Large intestine (tissue), 3 donors: Measurements from ENCODE around the gene TSC1. TPM values are rescaled to one million over a fixed set of nuclear protein-coding genes. Genes with fewer than 3 reads are reported as not detected.
"Not testable (repeated sequence)": the region's sequence is repeated elsewhere in the genome, so short reads cannot be mapped to it uniquely, and the experiment has no call there.

Experiments used
- DNase-seq, 2 donors: peaks; one replicate each; pipeline versions ENCODE4 v3.0.0 to v3.0.0-alpha.2; 2013
- H3K27ac ChIP-seq: one replicate; pipeline ENCODE4 v1.5.1; 2013; ENCODE audit warnings: low read length
- H3K27me3 ChIP-seq: 2 replicates; pipeline ENCODE4 v1.6.1; 2013; ENCODE audit warnings: low read length; ENCODE audit not compliant: control insufficient read depth, insufficient read depth
- H3K36me3 ChIP-seq: 2 replicates; pipeline ENCODE4 v1.6.1; 2013; ENCODE audit warnings: low read length; ENCODE audit not compliant: control insufficient read depth, insufficient read depth
- H3K4me1 ChIP-seq: one replicate; pipeline ENCODE4 v1.6.1; 2013; ENCODE audit warnings: low read length; ENCODE audit not compliant: control insufficient read depth, insufficient read depth
- H3K4me3 ChIP-seq: one replicate; pipeline ENCODE4 v1.5.1; 2013; ENCODE audit warnings: low read length
- H3K9me3 ChIP-seq: one replicate; pipeline ENCODE4 v1.6.1; 2013; ENCODE audit warnings: mild to moderate bottlenecking, low read depth, low read length, moderate library complexity; ENCODE audit not compliant: control insufficient read depth
- WGBS: methylation state at CpG from one replicate; pipeline ENCODE4 v1.1.5; 2013; ENCODE audit warnings: low lambda C conversion rate; ENCODE audit not compliant: insufficient coverage; 5-methylcytosine and 5-hydroxymethylcytosine counted together
- polyA plus RNA-seq: library from polyadenylated mRNA; unstranded; fragments of 120-200 nt; gene quantifications from one replicate; pipeline ENCODE4 v1.2.1, GENCODE V29; 2013

The TSC1 gene
- polyA plus RNA-seq, 1 donor: 45.6 TPM

DNA sequence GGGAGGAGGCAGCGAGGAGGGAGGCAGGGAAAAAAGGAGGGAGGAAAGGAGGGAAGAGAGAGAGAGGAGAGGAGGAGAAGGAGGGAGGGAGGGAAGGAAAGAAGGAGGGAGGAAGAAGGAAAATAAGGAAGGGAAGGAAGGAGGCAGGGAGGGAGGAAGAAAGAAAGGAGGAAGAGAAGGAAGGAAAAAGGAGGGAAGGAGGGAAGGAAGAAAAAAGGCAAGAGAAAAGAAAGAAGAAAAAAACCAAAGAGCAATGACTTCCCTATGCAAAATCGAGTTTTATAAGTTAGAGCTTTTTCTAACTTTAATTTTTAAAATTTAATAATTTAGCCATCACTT is 33.7 kb upstream of the TSC1 start:
- Histone ChIP-seq H3K4me3 (no peak overlapping the region), H3K27me3 (peaks cover 9% of the 10 kb centered on the region), H3K27ac (no peak overlapping the region), H3K36me3 (no peaks in the 10 kb centered on the region), H3K4me1 (peaks cover 36% of the 10 kb centered on the region), H3K9me3 (no peaks in the 10 kb centered on the region)
- no peak for DNase-seq
- WGBS: 10% methylated on average over 2 of the region's 2 CpGs

DNA sequence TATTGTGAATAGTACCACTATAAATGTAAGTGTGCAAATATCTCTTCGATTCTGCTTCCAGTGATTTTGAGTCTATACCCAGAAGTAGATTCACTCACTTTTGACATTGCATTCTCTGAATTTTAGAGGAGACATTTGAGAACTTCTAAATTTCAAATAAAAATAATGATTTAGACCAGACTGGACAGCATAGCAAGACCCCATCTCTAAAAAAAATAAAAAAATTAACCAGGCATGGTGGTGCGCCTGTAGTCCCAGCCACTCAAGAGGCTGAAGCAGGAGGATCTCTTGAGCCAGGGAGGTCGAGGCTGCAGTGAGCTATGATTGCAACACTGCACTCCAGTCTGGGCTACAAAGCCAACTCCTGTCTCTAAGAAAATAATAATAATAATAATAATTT is 32.2 kb upstream of the TSC1 start:
- no peak for DNase-seq
- Histone ChIP-seq H3K9me3 (no peaks in the 10 kb centered on the region), H3K4me1 (peaks cover 27% of the 10 kb centered on the region), H3K4me3 (no peak overlapping the region), H3K27me3 (peaks cover 9% of the 10 kb centered on the region), H3K27ac (no peak overlapping the region), H3K36me3 (no peaks in the 10 kb centered on the region)
- WGBS: no CpG with 5 or more reads among the region's 3 CpGs

DNA sequence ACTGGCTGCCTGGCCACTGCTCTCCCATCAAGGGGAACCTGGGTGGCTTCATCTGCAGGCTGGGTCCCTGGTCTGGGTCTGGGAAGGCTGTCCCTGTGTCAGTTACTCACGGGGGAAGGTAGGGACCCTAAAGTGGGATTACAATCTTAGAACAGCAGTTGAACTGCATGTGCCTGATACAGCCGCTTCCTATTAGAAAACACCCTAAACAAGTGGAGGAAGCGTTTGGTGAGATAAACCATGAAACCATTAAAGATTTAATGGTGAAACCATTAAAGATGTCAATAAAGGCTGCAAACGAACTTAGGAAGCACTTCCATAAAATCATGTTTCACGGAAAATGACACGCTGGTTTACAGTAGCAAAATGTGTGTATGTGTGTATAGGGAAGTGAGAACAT is 31.5 kb upstream of the TSC1 start:
- peaks cover 9% of the 10 kb centered on the region for H3K27me3 ChIP-seq
- no peak overlapping the region for H3K4me3 ChIP-seq
- H3K4me1 ChIP-seq: peaks cover 32% of the 10 kb centered on the region
- DNase-seq: no peak
- no peak overlapping the region for H3K27ac ChIP-seq
- H3K36me3 ChIP-seq: no peaks in the 10 kb centered on the region
- H3K9me3 ChIP-seq: no peaks in the 10 kb centered on the region
- 79% methylated on average over 3 of the region's 6 CpGs for WGBS

DNA sequence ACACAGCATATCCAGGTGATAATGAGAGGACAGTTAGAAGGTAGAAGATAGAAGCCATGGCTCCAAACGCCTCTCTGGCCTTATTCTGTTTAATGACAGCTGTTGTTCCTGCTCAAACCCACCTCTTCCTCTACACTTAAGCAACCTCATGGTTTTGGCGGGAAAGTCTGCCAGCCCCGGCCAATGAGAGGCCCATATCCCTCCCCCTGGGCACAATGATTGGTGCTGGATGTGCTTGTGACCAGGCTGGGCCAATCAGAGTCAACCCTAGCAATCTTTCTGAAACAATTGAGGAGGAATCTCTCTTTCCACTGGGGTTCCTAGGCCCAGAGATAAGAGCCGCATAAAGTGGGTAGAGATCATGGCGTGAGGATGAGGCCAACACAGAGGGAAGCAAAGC is 29.3 kb upstream of the TSC1 start:
- no peak overlapping the region for H3K27ac ChIP-seq
- H3K4me3 ChIP-seq: no peak overlapping the region
- no peaks in the 10 kb centered on the region for H3K36me3 ChIP-seq
- H3K27me3 ChIP-seq: peaks cover 4% of the 10 kb centered on the region
- WGBS: no CpG with 5 or more reads among the region's 5 CpGs
- H3K4me1 ChIP-seq: peaks cover 37% of the 10 kb centered on the region
- no peaks in the 10 kb centered on the region for H3K9me3 ChIP-seq
- no peak for DNase-seq

DNA sequence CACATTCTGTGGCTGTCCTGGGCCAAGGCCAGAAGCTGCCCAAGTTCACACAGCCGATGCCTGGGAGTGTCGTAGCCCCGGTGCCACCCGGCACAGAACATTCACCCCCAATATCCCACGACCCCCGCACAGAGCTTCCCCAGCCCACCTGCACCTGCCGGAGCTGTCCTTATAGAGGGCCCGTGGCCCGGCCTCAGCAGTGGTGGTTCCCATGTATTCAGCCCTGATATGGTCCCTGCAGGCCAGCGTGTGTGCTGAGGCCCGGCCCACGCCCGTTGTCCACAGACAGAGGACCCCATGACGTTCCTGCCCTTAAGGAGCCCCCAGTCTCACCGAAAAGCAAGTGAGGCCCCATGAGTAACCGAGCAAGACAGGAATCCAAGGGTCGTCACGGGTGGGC is 28.8 kb upstream of the TSC1 start:
- Histone ChIP-seq H3K36me3 (no peaks in the 10 kb centered on the region), H3K4me3 (no peak overlapping the region), H3K9me3 (no peaks in the 10 kb centered on the region), H3K27me3 (no peaks in the 10 kb centered on the region), H3K27ac (no peak overlapping the region), H3K4me1 (peaks cover 33% of the 10 kb centered on the region)
- DNase-seq: no peak
- WGBS: no CpG with 5 or more reads among the region's 18 CpGs

DNA sequence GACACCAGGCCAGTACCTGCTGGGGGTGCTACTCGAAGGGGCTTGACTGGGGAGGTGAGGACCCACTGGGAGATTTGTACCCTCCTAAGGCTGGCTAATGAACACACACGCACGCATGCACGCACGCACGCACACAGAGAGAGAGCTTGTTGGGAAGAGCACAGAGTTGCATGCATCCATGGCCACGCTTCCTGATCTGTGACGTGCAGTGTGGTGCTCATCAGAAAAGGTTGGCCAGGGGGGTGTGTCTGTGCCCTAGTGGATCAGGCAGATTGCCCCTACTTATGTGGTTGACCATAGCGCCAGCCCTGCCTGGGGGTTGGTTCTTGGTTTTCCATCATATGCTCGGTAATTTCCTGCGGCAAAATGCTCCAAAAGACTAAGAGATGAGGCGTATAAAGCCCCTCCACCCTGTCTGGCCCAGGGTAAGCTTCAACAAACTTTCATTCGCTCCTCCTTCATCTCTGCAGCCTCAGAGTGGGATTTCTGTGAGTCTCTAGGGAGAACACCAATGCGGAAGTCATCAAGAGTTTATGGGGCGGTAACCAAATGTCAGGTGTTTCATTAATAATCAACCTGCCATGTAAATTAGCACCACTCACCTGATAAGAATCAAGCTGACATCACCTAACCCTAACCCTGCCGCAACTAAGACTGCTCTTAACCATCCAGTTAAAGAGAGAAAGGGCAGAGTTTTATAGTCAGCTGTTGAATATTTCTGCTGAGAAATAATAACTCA is 26.1 kb upstream of the TSC1 start:
- DNase-seq: peak; percentile 53 to 78
- 90% methylated on average over 2 of the region's 16 CpGs for WGBS
- Histone ChIP-seq H3K9me3 (no peaks in the 10 kb centered on the region), H3K4me3 (no peak overlapping the region), H3K4me1 (peaks cover 16% of the 10 kb centered on the region), H3K27ac (peak overlapping the region; percentile 80), H3K27me3 (no peaks in the 10 kb centered on the region), H3K36me3 (no peaks in the 10 kb centered on the region)

DNA sequence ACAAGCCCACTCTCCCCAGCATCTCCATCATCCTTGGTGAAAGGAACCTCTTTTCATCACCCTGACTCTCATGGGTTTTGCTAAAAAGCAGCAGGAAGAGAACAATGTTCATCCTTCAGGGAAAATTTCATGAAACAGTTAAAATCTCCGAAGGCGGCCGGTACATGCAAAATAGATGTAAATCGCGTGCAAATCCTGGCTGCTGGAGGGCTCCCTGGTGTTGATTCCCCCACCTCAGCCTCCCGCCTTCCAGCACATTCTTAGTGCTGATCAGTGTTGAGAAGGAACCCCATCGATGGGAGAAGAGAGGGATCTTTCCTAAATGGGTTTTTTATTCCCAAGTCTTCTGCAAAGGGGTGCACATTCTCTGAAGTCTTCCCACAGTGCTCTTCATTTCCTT is 25.4 kb upstream of the TSC1 start:
- Histone ChIP-seq H3K27ac (no peak overlapping the region), H3K27me3 (no peaks in the 10 kb centered on the region), H3K9me3 (no peaks in the 10 kb centered on the region), H3K4me1 (peaks cover 16% of the 10 kb centered on the region), H3K36me3 (no peaks in the 10 kb centered on the region), H3K4me3 (no peak overlapping the region)
- DNase-seq: no peak
- no CpG with 5 or more reads among the region's 7 CpGs for WGBS

DNA sequence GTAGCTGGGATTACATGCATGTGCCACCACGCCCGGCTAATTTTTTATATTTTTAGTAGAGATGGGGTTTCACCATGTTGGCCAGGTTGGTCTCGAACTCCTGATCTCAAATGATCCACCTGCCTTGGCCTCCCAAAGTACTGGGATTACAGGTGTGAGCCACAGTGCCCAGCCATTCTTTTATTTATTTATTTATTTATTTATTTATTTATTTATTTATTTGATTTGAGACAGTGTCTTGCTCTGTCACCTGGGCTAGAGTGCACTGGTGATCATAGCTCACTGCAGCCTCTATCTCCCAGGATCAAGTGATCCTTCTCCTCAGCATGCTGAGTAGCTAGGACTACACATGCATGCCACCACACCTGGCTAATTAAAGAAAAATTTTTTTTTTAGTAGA is 23.5 kb upstream of the TSC1 start:
- not testable (repeated sequence) for H3K4me3 ChIP-seq, H3K27me3 ChIP-seq, DNase-seq, H3K9me3 ChIP-seq, H3K27ac ChIP-seq, H3K36me3 ChIP-seq
- peaks cover 16% of the 10 kb centered on the region for H3K4me1 ChIP-seq
- no CpG with 5 or more reads among the region's 3 CpGs for WGBS

DNA sequence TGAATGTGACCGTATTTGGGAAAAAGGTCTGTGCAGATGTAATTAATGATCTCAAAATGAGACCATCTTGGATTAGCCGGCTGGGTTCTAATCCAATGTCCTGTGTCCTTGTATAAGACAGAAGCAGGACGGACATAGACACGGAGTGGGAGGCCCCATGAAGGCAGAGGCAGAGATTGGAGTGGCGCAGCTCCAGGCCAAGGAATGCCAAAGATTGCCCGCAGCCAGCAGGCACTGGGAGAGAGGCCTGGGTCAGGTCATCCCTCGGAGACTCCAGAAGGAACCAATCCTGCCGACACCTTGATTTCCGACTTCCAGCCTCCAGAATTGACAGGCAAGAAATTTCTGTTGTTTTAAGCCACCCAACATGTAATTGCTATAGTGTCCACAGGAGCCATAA is 21.1 kb upstream of the TSC1 start:
- H3K27me3 ChIP-seq: no peaks in the 10 kb centered on the region
- no CpG with 5 or more reads among the region's 9 CpGs for WGBS
- H3K4me3 ChIP-seq: no peak overlapping the region
- no peak for DNase-seq
- H3K27ac ChIP-seq: no peak overlapping the region
- no peaks in the 10 kb centered on the region for H3K36me3 ChIP-seq
- H3K4me1 ChIP-seq: peaks cover 7% of the 10 kb centered on the region
- H3K9me3 ChIP-seq: no peaks in the 10 kb centered on the region

DNA sequence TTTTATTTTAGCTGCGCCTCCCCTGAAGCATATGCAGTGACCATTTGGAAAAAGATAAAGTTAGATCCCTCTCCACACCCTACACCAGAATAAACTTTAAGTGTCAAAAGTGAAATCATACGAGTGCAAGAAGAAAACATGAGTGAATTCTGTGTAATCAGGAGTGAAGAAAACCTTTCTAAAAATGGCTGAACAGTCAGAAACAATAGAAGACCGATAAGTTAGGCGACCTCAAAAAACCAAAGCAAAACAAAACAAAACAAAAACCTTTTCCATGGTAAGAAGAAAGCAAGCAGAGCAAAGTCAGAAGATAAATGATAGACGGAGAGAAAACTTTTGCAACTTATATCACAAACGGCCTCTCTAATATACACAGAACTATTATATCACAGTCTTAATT is 16.6 kb upstream of the TSC1 start:
- Histone ChIP-seq H3K4me1 (no peaks in the 10 kb centered on the region), H3K4me3 (no peak overlapping the region), H3K9me3 (no peaks in the 10 kb centered on the region), H3K27me3 (peaks cover 7% of the 10 kb centered on the region), H3K27ac (no peak overlapping the region), H3K36me3 (no peaks in the 10 kb centered on the region)
- no peak for DNase-seq
- WGBS: 89% methylated on average over 6 of the region's 6 CpGs

DNA sequence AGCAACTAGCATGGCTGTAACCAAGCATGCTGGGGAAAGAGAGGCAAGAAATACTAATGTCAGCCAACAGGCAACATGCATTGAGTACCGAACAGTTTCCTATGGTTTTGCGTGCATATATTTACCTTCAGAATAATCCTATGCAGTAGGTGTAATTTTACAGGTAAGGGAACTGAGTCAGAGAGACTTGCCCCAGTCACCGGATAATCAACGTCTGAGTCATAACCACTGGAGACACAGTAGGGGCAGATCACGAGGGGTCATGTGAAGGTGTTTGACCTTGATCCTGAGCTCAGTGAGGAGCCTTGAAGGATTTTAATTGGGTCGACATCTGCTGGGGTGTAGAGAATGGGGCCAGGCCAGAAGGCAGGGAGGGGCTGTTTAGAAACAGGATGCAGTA is 13.4 kb upstream of the TSC1 start:
- Histone ChIP-seq H3K27ac (no peak overlapping the region), H3K36me3 (no peaks in the 10 kb centered on the region), H3K4me1 (no peaks in the 10 kb centered on the region), H3K4me3 (no peak overlapping the region), H3K27me3 (peaks cover 7% of the 10 kb centered on the region), H3K9me3 (peaks cover 7% of the 10 kb centered on the region)
- no CpG with 5 or more reads among the region's 6 CpGs for WGBS
- DNase-seq: no peak
